ENCODE data around the gene DTNA. TPM values are rescaled to one million over a fixed set of nuclear protein-coding genes. Genes with fewer than 3 reads are reported as not detected.

Gene DTNA
- total and polyA plus RNA-seq, 2 donors (not counting 1 experiment from before 2014, with no cell fraction given), result 38.8 to 49.8 TPM

- H3K27me3 ChIP-seq (ENCODE audit: control insufficient read depth, insufficient read depth, low read length), result no peaks in the 10 kb centered on the region
- peak; percentile 25 to 63 for DNase-seq (ENCODE audit: low read depth in 2 of 2)
- H3K79me2 ChIP-seq (ENCODE audit: control insufficient read depth, insufficient read depth, low read length), result no peaks in the 10 kb centered on the region
- no peak overlapping the region for H3K9ac ChIP-seq (ENCODE audit: insufficient read depth, low read length)
- H4K20me1 ChIP-seq (ENCODE audit: control insufficient read depth, extremely low read depth, insufficient read depth, low read length), result no peaks in the 10 kb centered on the region
- no peaks in the 10 kb centered on the region for H3K36me3 ChIP-seq (ENCODE audit: control insufficient read depth, insufficient read depth, low read length)
- H3K27ac ChIP-seq (ENCODE audit: insufficient read depth, low read length), result no peak overlapping the region
- no peaks in the 10 kb centered on the region for H3K9me3 ChIP-seq (ENCODE audit: control insufficient read depth, insufficient read depth, low read depth, low read length)
- H3K4me2 ChIP-seq (ENCODE audit: extremely low read depth, insufficient read depth, low read length), result no peak overlapping the region
- H2AFZ ChIP-seq (ENCODE audit: low read length), result no peak overlapping the region
- no peak overlapping the region for H3K4me3 ChIP-seq (replicated peaks in 1 of 4; ENCODE audit: control extremely low read depth in 1 of 4, insufficient read depth in 1 of 4, low read depth in 3 of 4, low read length in 4 of 4)
- TF ChIP-seq CTCF (conservative IDR thresholded peaks at IDR 0.05 in 1 of 2, IDR thresholded peaks at IDR 0.05 in 1 of 2; ENCODE audit: low read depth in 1 of 2, low read length in 2 of 2) (peak; percentile 50 to 68), EZH2 (IDR thresholded peaks at IDR 0.05; ENCODE audit: low read length, missing control alignments) (no peak)
- H3K4me1 ChIP-seq (ENCODE audit: control insufficient read depth, extremely low read depth, insufficient read depth, low read length), result peaks cover 2% of the 10 kb centered on the region
Measured at GRCh38 chr18:34809451-34810072, 99.5 kb downstream of the DTNA start.

GRCh38 chr18:34816183-34816582 lies 106.1 kb downstream of the DTNA start:
- H3K9ac ChIP-seq (ENCODE audit: insufficient read depth, low read length), result no peak overlapping the region
- H3K36me3 ChIP-seq (ENCODE audit: control insufficient read depth, insufficient read depth, low read length), result no peaks in the 10 kb centered on the region
- H3K9me3 ChIP-seq (ENCODE audit: control insufficient read depth, insufficient read depth, low read depth, low read length), result no peaks in the 10 kb centered on the region
- no peak for DNase-seq (ENCODE audit: low read depth in 2 of 2)
- H3K27ac ChIP-seq (ENCODE audit: insufficient read depth, low read length), result no peak overlapping the region
- H3K27me3 ChIP-seq (ENCODE audit: control insufficient read depth, insufficient read depth, low read length), result no peaks in the 10 kb centered on the region
- no peaks in the 10 kb centered on the region for H4K20me1 ChIP-seq (ENCODE audit: control insufficient read depth, extremely low read depth, insufficient read depth, low read length)
- H3K4me2 ChIP-seq (ENCODE audit: extremely low read depth, insufficient read depth, low read length), result no peak overlapping the region
- no peak overlapping the region for H3K4me3 ChIP-seq (replicated peaks in 1 of 4; ENCODE audit: control extremely low read depth in 1 of 4, insufficient read depth in 1 of 4, low read depth in 3 of 4, low read length in 4 of 4)
- TF ChIP-seq CTCF (conservative IDR thresholded peaks at IDR 0.05 in 1 of 2, IDR thresholded peaks at IDR 0.05 in 1 of 2; ENCODE audit: low read depth in 1 of 2, low read length in 2 of 2), result no peak
- H3K4me1 ChIP-seq (ENCODE audit: control insufficient read depth, extremely low read depth, insufficient read depth, low read length), result no peaks in the 10 kb centered on the region
- no peaks in the 10 kb centered on the region for H3K79me2 ChIP-seq (ENCODE audit: control insufficient read depth, insufficient read depth, low read length)
- no peak overlapping the region for H2AFZ ChIP-seq (ENCODE audit: low read length)

- H4K20me1 ChIP-seq (ENCODE audit: control insufficient read depth, extremely low read depth, insufficient read depth, low read length), result no peaks in the 10 kb centered on the region
- no peak overlapping the region for H3K9ac ChIP-seq (ENCODE audit: insufficient read depth, low read length)
- no peak for TF ChIP-seq EZH2 (IDR thresholded peaks at IDR 0.05; ENCODE audit: low read length, missing control alignments)
- no peak for TF ChIP-seq CTCF (conservative IDR thresholded peaks at IDR 0.05 in 1 of 2, IDR thresholded peaks at IDR 0.05 in 1 of 2; ENCODE audit: low read depth in 1 of 2, low read length in 2 of 2)
- no peaks in the 10 kb centered on the region for H3K36me3 ChIP-seq (ENCODE audit: control insufficient read depth, insufficient read depth, low read length)
- no peaks in the 10 kb centered on the region for H3K79me2 ChIP-seq (ENCODE audit: control insufficient read depth, insufficient read depth, low read length)
- no peak overlapping the region for H3K4me3 ChIP-seq (replicated peaks in 1 of 4; ENCODE audit: control extremely low read depth in 1 of 4, insufficient read depth in 1 of 4, low read depth in 3 of 4, low read length in 4 of 4)
- no peaks in the 10 kb centered on the region for H3K9me3 ChIP-seq (ENCODE audit: control insufficient read depth, insufficient read depth, low read depth, low read length)
- no peak overlapping the region for H3K4me2 ChIP-seq (ENCODE audit: extremely low read depth, insufficient read depth, low read length)
- DNase-seq (ENCODE audit: low read depth in 2 of 2), result no peak
- H3K4me1 ChIP-seq (ENCODE audit: control insufficient read depth, extremely low read depth, insufficient read depth, low read length), result no peaks in the 10 kb centered on the region
- H3K27me3 ChIP-seq (ENCODE audit: control insufficient read depth, insufficient read depth, low read length), result no peaks in the 10 kb centered on the region
- no peak overlapping the region for H3K27ac ChIP-seq (ENCODE audit: insufficient read depth, low read length)
- H2AFZ ChIP-seq (ENCODE audit: low read length), result no peak overlapping the region
Measured at GRCh38 chr18:34817636-34818035, 107.5 kb downstream of the DTNA start.

All from fibroblast of lung (primary cell).